HTR-8/SVneo (cell line): ENCODE measurements around the gene PLA2G4B.

Experiments used
- DNase-seq: peaks from one replicate; pipeline ENCODE4 v3.0.0; 2011; ENCODE audit warnings: low spot score, mixed read lengths; ENCODE audit not compliant: insufficient read length
- FAIRE-seq: peaks from 2 replicates; lab custom pipeline; 2011; peaks lifted over from hg19 to GRCh38; lab: Jason Lieb, UNC

PLA2G4B gene

GRCh38 chr15:41838400-41838897, at the start of gene PLA2G4B:
Gene PLA2G4B (plus strand): TSS chr15:41838847. CDS start chr15:41838914, 67 bp downstream.
- FAIRE-seq (no peak), DNase-seq (no peak)

GRCh38 chr15:41789236-41789635, 49.4 kb upstream of the PLA2G4B start:
- DNase-seq (no peak), FAIRE-seq (no peak)

GRCh38 chr15:41789662-41790061, 49.0 kb upstream of the PLA2G4B start:
- FAIRE-seq (no peak), DNase-seq (no peak)

GRCh38 chr15:41790169-41790568, 48.5 kb upstream of the PLA2G4B start:
- no peak for FAIRE-seq
- no peak for DNase-seq

- no peak for FAIRE-seq
- peak; percentile 65 for DNase-seq
Observed at GRCh38 chr15:41790756-41791546, 47.7 kb upstream of the PLA2G4B start.

GRCh38 chr15:41791547-41791937, 47.1 kb upstream of the PLA2G4B start:
- no peak for FAIRE-seq
- no peak for DNase-seq

GRCh38 chr15:41792000-41792637, 46.5 kb upstream of the PLA2G4B start:
- DNase-seq (no peak), FAIRE-seq (no peak)

GRCh38 chr15:41794081-41794480, 44.6 kb upstream of the PLA2G4B start:
- DNase-seq: no peak
- FAIRE-seq: no peak

GRCh38 chr15:41795996-41796856, 42.4 kb upstream of the PLA2G4B start:
- DNase-seq (no peak), FAIRE-seq (no peak)

- DNase-seq (no peak), FAIRE-seq (no peak)
Observed at GRCh38 chr15:41797201-41797944, 41.3 kb upstream of the PLA2G4B start.

GRCh38 chr15:41798607-41799487, 39.8 kb upstream of the PLA2G4B start:
- FAIRE-seq: no peak

GRCh38 chr15:41799488-41799805, 39.2 kb upstream of the PLA2G4B start:
- DNase-seq (no peak), FAIRE-seq (no peak)

More at GRCh38 chr15:41798607-41799487, 39.8 kb upstream of the PLA2G4B start:
- no peak for DNase-seq

GRCh38 chr15:41801185-41801584, 37.5 kb upstream of the PLA2G4B start:
- FAIRE-seq (no peak), DNase-seq (no peak)

GRCh38 chr15:41801850-41802455, 36.7 kb upstream of the PLA2G4B start:
- no peak for FAIRE-seq

GRCh38 chr15:41804361-41804760, 34.3 kb upstream of the PLA2G4B start:
- no peak for DNase-seq
- no peak for FAIRE-seq

More at GRCh38 chr15:41801850-41802455, 36.7 kb upstream of the PLA2G4B start:
- no peak for DNase-seq

GRCh38 chr15:41804916-41805666, 33.6 kb upstream of the PLA2G4B start:
- no peak for DNase-seq
- no peak for FAIRE-seq

- DNase-seq (no peak), FAIRE-seq (no peak)
Observed at GRCh38 chr15:41805711-41806110, 32.9 kb upstream of the PLA2G4B start.
